Sigmoid colon (tissue), 4 donors: ENCODE measurements around the gene RCCD1.

Experiments used
- CTCF ChIP-seq, 4 experiments: fragments of 450-650 bp in 3 of 4; fragments of 200-600 bp in 1 of 4; IDR thresholded peaks; one replicate each; pipeline ENCODE4 v1.5.1; 2016 to 2019; ENCODE audit warnings: antibody characterized with exemption in 4 of 4, mild to moderate bottlenecking in 3 of 4, moderate library complexity in 2 of 4
- POLR2A ChIP-seq, 2 donors: fragments of 450-650 bp; IDR thresholded peaks; one replicate each; pipeline ENCODE4 v1.6.1; 2016; ENCODE audit warnings: antibody characterized with exemption in 2 of 2, mild to moderate bottlenecking in 2 of 2, moderate library complexity in 2 of 2
- POLR2AphosphoS5 ChIP-seq, 4 donors: sonication (generic); formaldehyde crosslinking; IDR thresholded peaks; one replicate each; pipeline ENCODE4 v1.6.1; 2017; ENCODE audit warnings: antibody characterized with exemption in 4 of 4

- TF ChIP-seq CTCF (IDR thresholded peaks at IDR 0.05) = no peak
- TF ChIP-seq POLR2A (IDR thresholded peaks at IDR 0.05) = no peak
- TF ChIP-seq POLR2AphosphoS5 (IDR thresholded peaks at IDR 0.05) = no peak
Measured at GRCh38 chr15:90991587-90992285, 37.1 kb downstream of the RCCD1 start.
